Measurements from ENCODE around the gene CPSF7.

The CPSF7 gene

GRCh38 chr11:61380884-61381283, 48.9 kb downstream of the CPSF7 start:
- no peak for DNase-seq

- no peak for DNase-seq
Observed at GRCh38 chr11:61378713-61379313, 51.0 kb downstream of the CPSF7 start.

GRCh38 chr11:61377461-61378160, 52.2 kb downstream of the CPSF7 start:
- no peak for DNase-seq

GRCh38 chr11:61375761-61376108, 54.0 kb downstream of the CPSF7 start:
- DNase-seq, result no peak

- no peak for DNase-seq
Observed at GRCh38 chr11:61372659-61373420, 56.9 kb downstream of the CPSF7 start.

- no peak for DNase-seq
Observed at GRCh38 chr11:61370349-61371005, 59.3 kb downstream of the CPSF7 start.

- no peak for DNase-seq
Observed at GRCh38 chr11:61369372-61370348, 60.1 kb downstream of the CPSF7 start.

DNA sequence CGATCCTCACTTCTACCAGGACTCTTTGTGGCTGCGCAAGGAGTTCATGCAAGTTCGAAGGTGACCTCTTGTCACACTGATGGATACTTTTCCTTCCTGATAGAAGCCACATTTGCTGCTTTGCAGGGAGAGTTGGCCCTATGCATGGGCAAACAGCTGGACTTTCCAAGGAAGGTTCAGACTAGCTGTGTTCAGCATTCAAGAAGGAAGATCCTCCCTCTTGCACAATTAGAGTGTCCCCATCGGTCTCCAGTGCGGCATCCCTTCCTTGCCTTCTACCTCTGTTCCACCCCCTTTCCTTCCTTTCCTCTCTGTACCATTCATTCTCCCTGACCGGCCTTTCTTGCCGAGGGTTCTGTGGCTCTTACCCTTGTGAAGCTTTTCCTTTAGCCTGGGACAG, 61.1 kb downstream of the CPSF7 start:
- DNase-seq, result no peak

GRCh38 chr11:61367406-61367805, 62.4 kb downstream of the CPSF7 start:
- no peak for DNase-seq

GRCh38 chr11:61364012-61364675, 65.6 kb downstream of the CPSF7 start:
- no peak for DNase-seq

GRCh38 chr11:61362542-61362875, 67.3 kb downstream of the CPSF7 start:
- no peak for DNase-seq

DNA sequence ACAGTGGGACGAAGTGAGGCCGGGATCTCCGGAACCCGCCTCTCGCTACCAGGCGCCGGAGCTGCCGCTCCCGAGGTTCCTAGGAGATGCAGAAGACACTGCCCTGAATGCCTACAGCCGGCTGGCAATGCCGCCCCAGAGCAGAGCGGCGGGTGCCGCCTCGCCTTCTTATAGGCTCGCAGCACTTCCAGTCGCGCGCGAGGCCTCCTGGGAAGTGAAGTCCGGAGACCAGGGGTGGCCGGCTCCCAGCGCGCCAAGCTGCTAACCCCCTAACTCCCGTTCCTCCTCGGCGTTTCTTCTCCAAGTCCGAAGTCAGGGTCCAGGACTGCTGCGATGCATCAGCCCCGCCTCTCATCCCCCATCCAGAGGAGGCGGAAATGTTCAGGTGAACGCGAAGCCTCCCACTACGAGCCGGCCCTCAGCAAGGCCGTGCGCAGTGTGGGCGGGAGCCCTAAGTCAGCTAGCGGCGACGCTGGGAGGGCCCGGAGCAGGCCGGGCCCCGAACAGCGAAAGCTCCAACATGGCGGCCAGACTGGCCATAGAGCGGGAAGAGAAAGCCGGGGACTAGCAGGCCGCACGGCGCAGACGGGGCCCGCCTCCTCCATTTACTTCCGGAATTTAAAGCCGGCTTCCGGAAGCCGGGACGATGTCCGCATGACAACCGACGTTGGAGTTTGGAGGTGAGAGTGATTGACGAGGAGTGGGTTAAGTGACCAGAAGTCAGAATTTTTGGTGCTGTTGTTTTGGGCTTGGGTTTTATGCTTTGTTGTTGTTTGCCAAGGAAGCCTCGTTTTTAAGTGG, 67.8 kb downstream of the CPSF7 start, which contains the start of the genes CYB561A3 and TMEM138:
Gene CYB561A3, minus strand, starts transcription at position 142 of the 801 bp plus-strand sequence. CDS start 5,169 bp downstream, outside the sequence.
Gene TMEM138, plus strand, starts transcription at position 634 of the 801 bp plus-strand sequence. CDS start 2,017 bp downstream, outside the sequence.
- peak; percentile 91 to 95 for DNase-seq

DNA sequence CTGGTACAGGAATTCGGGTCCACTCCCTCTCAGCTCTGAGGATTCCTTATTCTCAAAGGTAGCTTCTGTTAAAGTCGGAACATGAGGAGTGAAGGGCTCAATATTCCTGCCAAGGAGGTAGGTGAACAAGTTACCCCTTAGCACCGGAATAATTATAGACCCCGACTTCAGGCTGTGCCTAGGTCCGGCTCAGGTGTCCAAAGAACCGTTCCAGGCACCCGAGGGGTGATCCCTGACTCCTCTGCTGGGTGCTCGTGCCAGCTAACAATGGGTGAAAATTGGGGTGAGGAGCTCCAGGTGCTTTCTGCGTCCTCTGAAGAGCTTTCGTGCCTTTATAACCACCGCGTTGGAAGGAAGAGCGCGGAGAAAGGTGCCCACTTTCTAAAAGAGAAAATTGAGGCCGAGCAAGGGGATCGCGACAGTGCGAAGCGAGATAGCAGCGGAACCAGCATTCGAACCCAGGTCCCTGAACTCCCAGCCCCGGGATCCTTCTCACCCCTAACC, 68.5 kb downstream of the CPSF7 start:
- DNase-seq, result no peak

- no peak for DNase-seq
Observed at GRCh38 chr11:61359516-61359915, 70.3 kb downstream of the CPSF7 start.

DNA sequence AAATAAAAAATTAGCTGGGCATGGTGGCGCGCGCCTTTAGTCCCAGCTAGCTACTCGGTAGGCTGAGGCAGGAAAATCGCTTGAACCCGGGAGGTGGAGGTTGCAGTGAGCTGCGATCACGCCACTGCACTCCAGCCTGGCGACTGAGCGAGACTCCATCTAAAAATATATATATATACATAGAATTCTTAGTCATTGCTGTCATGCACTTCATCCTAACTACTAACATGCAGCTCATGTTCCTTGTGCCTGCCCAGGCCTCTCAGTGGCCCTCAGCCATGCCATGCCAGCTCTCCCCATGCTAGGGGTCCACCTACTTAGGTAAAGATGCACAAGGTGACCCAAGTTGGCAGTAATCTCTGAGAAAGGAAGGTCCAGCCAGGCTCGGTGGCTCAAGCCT, 71.2 kb downstream of the CPSF7 start:
- no peak for DNase-seq

DNA sequence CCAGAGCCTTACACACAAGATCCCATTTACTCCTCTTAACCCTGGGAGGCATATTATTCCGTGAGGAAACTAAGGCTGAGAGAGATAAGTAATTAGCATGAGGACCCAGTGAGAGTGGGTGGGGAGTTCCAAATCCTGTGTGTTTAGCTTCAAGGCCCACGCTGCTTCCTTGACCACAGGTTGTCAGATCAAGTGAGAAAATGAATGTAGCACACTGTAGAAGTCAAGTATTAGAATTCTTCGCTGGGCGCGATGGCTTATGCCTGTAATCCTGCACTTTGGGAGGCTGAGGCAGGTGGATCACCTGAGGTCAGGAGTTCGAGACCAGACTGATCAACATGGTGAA, 71.9 kb downstream of the CPSF7 start:
- no peak for DNase-seq

GRCh38 chr11:61357233-61357893, 72.4 kb downstream of the CPSF7 start:
- no peak for DNase-seq

DNA sequence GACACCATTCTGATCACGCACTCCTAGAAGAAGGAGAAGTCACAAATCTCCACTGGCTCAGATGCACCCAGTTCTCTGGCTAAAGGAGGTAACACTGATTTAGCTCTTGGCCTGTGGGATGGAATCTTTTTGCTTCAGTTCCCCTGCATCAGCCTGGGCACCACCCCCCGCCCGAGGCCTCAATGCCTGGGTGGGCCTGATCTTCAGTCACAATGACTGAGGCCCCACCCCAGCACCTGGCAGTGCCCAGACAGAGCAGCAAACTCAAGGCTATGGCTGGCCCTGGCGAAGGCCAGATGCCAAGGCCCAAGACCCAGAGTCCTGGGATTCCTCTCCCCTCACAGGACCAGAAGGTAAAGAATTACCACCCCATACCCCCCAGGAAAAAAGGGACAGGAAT, 73.1 kb downstream of the CPSF7 start:
- no peak for DNase-seq

DNA sequence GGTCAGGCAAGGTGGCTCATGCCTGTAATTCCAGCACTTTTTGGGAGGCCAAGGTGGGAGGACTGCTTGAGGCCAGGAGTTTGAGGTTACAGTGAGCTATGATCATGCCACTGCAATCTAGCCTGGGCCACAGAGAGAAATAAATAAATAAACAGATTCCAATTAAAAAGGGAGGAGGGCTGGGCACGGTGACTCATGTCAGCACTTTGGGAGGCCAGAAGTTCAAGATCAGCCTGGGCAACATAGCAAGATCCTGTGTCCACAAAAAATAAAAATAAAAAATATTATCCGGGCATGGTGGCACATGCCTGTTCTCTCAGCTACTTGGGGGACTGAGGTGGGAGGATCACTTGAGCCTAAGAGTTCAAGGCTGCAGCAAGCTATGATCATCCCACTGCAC, 75.6 kb downstream of the CPSF7 start:
- no peak for DNase-seq

Data from hippocampal formation (tissue), 2 donors.